Right lobe of liver (tissue), 6 donors: ENCODE measurements around the gene GPER1. TPM values are rescaled to one million over a fixed set of nuclear protein-coding genes. Genes with fewer than 3 reads are reported as not detected.

Experiments
- ATAC-seq, 4 donors: fragments of 200-7000 bp; cut with Tn5 transposase; one replicate each; pipeline ENCODE4 v1.9.1; 2020; ENCODE audit warnings: mild to moderate bottlenecking in 4 of 4, moderate library complexity in 4 of 4
- DNase-seq, 3 donors: peaks; one replicate each; pipeline ENCODE4 v3.0.0-alpha.2; 2020
- H3K27ac ChIP-seq, 3 donors: fragments of 200-600 bp; one replicate each; pipeline ENCODE4 v1.8.0; 2022
- H3K27me3 ChIP-seq, 2 donors: fragments of 200-600 bp; one replicate each; pipeline ENCODE4 v1.8.0; 2022
- H3K36me3 ChIP-seq, 4 donors: fragments of 200-600 bp; sonication (generic) in 1 of 4; one replicate each; pipeline versions ENCODE4 v1.5.1 to v1.8.0; 2017 to 2022; ENCODE audit warnings: control low read depth in 1 of 4
- H3K4me1 ChIP-seq, 4 donors: fragments of 200-600 bp; sonication (generic) in 1 of 4; one replicate each; pipeline versions ENCODE4 v1.5.1 to v1.8.0; 2017 to 2022; ENCODE audit warnings: control low read depth in 1 of 4
- H3K4me3 ChIP-seq, 3 donors: fragments of 200-600 bp; one replicate each; pipeline ENCODE4 v1.8.0; 2022
- H3K9me3 ChIP-seq, 4 donors: fragments of 200-600 bp; sonication (generic) in 1 of 4; one replicate each; pipeline versions ENCODE4 v1.5.1 to v1.8.0; 2017 to 2022; ENCODE audit warnings: control low read depth in 1 of 4
- POLR2A ChIP-seq: fragments of 450-650 bp; IDR thresholded peaks from one replicate; pipeline ENCODE4 v1.6.1; 2017; ENCODE audit warnings: antibody characterized with exemption, mild to moderate bottlenecking
- WGBS: methylation state at CpG from one replicate; pipeline ENCODE4 v1.1.6; 2018; ENCODE audit warnings: low coverage, low lambda C conversion rate; ENCODE audit not compliant: insufficient coverage; ENCODE audit errors: missing lambda C conversion rate; 5-methylcytosine and 5-hydroxymethylcytosine counted together
- intact Hi-C, 2 donors: fragments of 100-400 bp; cut with DNase I; formaldehyde crosslinking; loops; one replicate each; pipeline versions ENCODE4 v1.11.2 to v1.14.1; 2022
- total RNA-seq, 6 experiments: library from RNA; depleted of rRNA in 2 of 6; stranded (reverse); fragments of >200 nt in 2 of 6; fragmentation: NEBNext Ultra II Directional in 3 of 6; extraction: Animal tissue kit (Norgen Biotek cat#: 25700) in 3 of 6; gene quantifications; one replicate each; pipeline versions ENCODE4 v1.1.0 to v1.2.4, GENCODE V29; 2016 to 2023
- TF ChIP-seq, protein P1 (sequence below), 4 donors: fragments of 200-600 bp in 3 of 4; fragments of 450-650 bp in 1 of 4; IDR thresholded peaks; one replicate each; pipeline versions ENCODE4 v1.5.1 to v1.8.0; 2016 to 2022; ENCODE audit warnings: antibody characterized with exemption in 4 of 4, mild to moderate bottlenecking in 2 of 4
- donor health status: DM: no; HTN: yes; CAD: no.
- donor health status: DM: no; HTN: no; CAD: no.
- donor health status: DM: no; HTN: no; CAD: no.
- donor health status: DM: no; HTN: yes; CAD: no.
- donor health status: DM: no; HTN: yes; CAD: no.

GPER1 gene
- total RNA-seq, 6 experiments from 2014 or later = 7.0 to 26.4 (median 11.9) TPM

DNA sequence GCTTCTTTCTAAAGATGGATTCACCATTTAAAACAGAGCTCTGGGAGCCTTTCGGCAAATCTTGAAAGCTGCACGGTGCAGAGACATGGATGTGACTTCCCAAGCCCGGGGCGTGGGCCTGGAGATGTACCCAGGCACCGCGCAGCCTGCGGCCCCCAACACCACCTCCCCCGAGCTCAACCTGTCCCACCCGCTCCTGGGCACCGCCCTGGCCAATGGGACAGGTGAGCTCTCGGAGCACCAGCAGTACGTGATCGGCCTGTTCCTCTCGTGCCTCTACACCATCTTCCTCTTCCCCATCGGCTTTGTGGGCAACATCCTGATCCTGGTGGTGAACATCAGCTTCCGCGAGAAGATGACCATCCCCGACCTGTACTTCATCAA lies 3.7 kb downstream of the GPER1 start:
- Histone ChIP-seq H3K4me1 (peaks cover 0 to 51% (median 23%) of the 10 kb centered on the region in 4 donors), H3K4me3 (no peak overlapping the region), H3K36me3 (peaks cover 0 to 7% (median 0%) of the 10 kb centered on the region in 4 donors), H3K27me3 (no peaks in the 10 kb centered on the region), H3K27ac (no peak overlapping the region), H3K9me3 (no peaks in the 10 kb centered on the region)
- ATAC-seq = no peak
- 80% methylated on average over 6 of the region's 18 CpGs for WGBS
- no peak for TF ChIP-seq POLR2A
- TF ChIP-seq, protein P1, sequence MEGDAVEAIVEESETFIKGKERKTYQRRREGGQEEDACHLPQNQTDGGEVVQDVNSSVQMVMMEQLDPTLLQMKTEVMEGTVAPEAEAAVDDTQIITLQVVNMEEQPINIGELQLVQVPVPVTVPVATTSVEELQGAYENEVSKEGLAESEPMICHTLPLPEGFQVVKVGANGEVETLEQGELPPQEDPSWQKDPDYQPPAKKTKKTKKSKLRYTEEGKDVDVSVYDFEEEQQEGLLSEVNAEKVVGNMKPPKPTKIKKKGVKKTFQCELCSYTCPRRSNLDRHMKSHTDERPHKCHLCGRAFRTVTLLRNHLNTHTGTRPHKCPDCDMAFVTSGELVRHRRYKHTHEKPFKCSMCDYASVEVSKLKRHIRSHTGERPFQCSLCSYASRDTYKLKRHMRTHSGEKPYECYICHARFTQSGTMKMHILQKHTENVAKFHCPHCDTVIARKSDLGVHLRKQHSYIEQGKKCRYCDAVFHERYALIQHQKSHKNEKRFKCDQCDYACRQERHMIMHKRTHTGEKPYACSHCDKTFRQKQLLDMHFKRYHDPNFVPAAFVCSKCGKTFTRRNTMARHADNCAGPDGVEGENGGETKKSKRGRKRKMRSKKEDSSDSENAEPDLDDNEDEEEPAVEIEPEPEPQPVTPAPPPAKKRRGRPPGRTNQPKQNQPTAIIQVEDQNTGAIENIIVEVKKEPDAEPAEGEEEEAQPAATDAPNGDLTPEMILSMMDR (IDR thresholded peaks at IDR 0.05) = no peak
- intact Hi-C loops = no loop called here
- DNase-seq = no peak

DNA sequence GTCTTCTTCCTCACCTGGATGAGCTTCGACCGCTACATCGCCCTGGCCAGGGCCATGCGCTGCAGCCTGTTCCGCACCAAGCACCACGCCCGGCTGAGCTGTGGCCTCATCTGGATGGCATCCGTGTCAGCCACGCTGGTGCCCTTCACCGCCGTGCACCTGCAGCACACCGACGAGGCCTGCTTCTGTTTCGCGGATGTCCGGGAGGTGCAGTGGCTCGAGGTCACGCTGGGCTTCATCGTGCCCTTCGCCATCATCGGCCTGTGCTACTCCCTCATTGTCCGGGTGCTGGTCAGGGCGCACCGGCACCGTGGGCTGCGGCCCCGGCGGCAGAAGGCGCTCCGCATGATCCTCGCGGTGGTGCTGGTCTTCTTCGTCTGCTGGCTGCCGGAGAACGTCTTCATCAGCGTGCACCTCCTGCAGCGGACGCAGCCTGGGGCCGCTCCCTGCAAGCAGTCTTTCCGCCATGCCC lies 4.3 kb downstream of the GPER1 start:
- H3K27me3 ChIP-seq = no peaks in the 10 kb centered on the region
- intact Hi-C loops = no loop called here
- DNase-seq (peak in 1 of 3 donors; percentile 49), ATAC-seq (no peak)
- TF ChIP-seq POLR2A = no peak
- TF ChIP-seq, protein P1 (IDR thresholded peaks at IDR 0.05) = no peak
- peaks cover 0 to 55% (median 24%) of the 10 kb centered on the region in 4 donors for H3K4me1 ChIP-seq
- 90% methylated on average over 22 of the region's 40 CpGs for WGBS
- H3K9me3 ChIP-seq = no peaks in the 10 kb centered on the region
- peak overlapping the region; percentile 54 to 84 (median 72) for H3K27ac ChIP-seq
- H3K36me3 ChIP-seq = peaks cover 0 to 7% (median 0%) of the 10 kb centered on the region in 4 donors
- H3K4me3 ChIP-seq = no peak overlapping the region

DNA sequence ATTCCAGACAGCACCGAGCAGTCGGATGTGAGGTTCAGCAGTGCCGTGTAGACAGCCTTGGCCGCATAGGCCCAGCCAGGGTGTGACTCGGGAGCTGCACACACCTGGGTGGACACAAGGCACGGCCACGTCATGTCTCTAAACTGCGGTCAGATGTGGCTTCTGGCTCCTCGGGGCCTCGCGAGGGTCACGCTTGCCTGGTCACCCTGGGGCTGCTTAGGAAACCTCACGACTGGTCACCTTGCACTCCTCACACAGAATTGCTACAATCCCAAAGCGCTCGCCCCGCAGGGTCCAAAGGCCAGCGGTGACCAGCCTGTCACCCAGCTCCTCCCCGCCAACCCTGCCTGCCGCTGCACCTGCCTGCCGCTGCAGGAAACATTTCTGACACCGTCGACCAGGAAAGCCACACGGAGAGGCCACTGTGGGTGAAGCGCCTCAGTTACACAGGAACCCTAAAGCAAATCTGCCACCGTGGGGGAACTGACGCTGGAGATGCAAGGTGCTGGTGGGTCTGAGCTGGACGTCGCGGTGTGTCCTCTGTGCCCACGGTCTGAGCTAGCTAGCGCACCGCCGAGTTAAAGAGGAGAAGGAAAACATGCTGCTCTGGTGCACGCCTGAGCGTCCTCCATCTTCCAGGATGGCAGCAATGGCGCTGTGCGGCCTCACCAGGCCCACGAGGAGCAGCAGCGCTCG lies 5.0 kb downstream of the GPER1 start:
- Histone ChIP-seq H3K9me3 (no peaks in the 10 kb centered on the region), H3K36me3 (peaks cover 0 to 7% (median 0%) of the 10 kb centered on the region in 4 donors), H3K27ac (peak overlapping the region; percentile 54 to 84 (median 72)), H3K27me3 (no peaks in the 10 kb centered on the region), H3K4me1 (peaks cover 0 to 48% (median 22%) of the 10 kb centered on the region in 4 donors), H3K4me3 (peak overlapping the region in 2 of 3 donors; percentile 25 to 28)
- peak; percentile 86 to 94 (median 92) for DNase-seq
- peak; percentile 75 to 80 (median 78) for ATAC-seq
- WGBS = 51% methylated on average over 12 of the region's 40 CpGs
- intact Hi-C loops = no loop called here
- TF ChIP-seq, protein P1 (IDR thresholded peaks at IDR 0.05) = no peak
- peak; percentile 70 for TF ChIP-seq POLR2A

DNA sequence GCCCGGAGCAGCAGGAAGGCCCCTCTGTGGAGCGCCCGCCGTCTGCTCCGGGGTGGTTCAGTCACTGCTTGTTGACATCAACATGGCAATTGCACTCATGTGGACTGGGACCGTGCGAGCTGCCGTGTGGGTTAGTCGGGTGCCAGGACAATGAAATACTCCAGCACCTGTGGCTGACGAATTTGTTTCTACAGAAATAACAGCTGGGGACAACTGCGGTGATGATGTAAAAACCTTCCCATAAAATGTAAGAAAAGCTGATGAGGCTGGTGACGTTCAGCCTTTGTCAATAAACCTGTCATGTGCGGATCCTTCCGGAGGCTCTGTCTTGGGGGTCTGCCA lies 5.6 kb downstream of the GPER1 start:
- TF ChIP-seq, protein P1 (IDR thresholded peaks at IDR 0.05) = no peak
- no peak for TF ChIP-seq POLR2A
- peak; percentile 15 to 24 (median 21) for ATAC-seq
- no peaks in the 10 kb centered on the region for H3K27me3 ChIP-seq
- H3K36me3 ChIP-seq = peaks cover 0 to 7% (median 0%) of the 10 kb centered on the region in 4 donors
- peaks cover 0 to 48% (median 20%) of the 10 kb centered on the region in 4 donors for H3K4me1 ChIP-seq
- DNase-seq = no peak
- intact Hi-C loops = no loop called here
- peak overlapping the region in 2 of 3 donors; percentile 25 to 28 for H3K4me3 ChIP-seq
- WGBS = 15% methylated on average over 3 of the region's 14 CpGs
- H3K9me3 ChIP-seq = no peaks in the 10 kb centered on the region
- peak overlapping the region; percentile 54 to 84 (median 72) for H3K27ac ChIP-seq
